GM12874 (cell line): ENCODE data around the gene TNF.

Source experiments
- CTCF ChIP-seq: IDR thresholded peaks from 2 replicates; pipeline ENCODE4 v1.5.1; 2011; ENCODE audit warnings: low read depth, mild to moderate bottlenecking, control low read depth, low read length, moderate library complexity; ENCODE audit not compliant: insufficient read depth

The TNF gene

GRCh38 chr6:31577579-31577966 is 2.2 kb downstream of the TNF start:
- TF ChIP-seq CTCF = no peak

GRCh38 chr6:31578184-31579118 is 3.1 kb downstream of the TNF start:
- no peak for TF ChIP-seq CTCF

- TF ChIP-seq CTCF = no peak
These were observed 3.7 kb downstream of the TNF start for GRCh38 chr6:31579119-31579505.

GRCh38 chr6:31579546-31580437 is 4.4 kb downstream of the TNF start:
- TF ChIP-seq CTCF = no peak

GRCh38 chr6:31580438-31580740 is 5.0 kb downstream of the TNF start:
- TF ChIP-seq CTCF = no peak

- peak; percentile 99 for TF ChIP-seq CTCF
These were observed 5.6 kb downstream of the TNF start for GRCh38 chr6:31580807-31581433.

- TF ChIP-seq CTCF = no peak
These were observed 6.3 kb downstream of the TNF start for GRCh38 chr6:31581434-31582229.
